ENCODE results near the gene EIF3B.
"Not testable (repeated sequence)": the region's sequence is repeated elsewhere in the genome, so short reads cannot be mapped to it uniquely, and the experiment has no call there.

DNA sequence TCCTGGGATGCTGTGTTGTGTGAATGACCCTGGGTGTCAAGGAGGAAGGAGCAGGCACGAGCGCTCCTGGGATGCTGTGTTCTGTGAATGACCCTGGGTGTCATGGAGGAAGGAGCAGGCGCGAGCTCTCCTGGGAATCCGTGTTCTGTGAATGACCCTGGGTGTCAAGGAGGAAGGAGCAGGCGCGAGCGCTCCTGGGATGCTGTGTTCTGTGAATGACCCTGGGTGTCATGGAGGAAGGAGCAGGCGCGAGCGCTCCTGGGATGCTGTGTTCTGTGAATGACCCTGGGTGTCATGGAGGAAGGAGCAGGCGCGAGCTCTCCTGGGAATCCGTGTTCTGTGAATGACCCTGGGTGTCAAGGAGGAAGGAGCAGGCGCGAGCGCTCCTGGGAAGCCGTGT, 22.9 kb downstream of the EIF3B start:
- TF ChIP-seq, protein P1, sequence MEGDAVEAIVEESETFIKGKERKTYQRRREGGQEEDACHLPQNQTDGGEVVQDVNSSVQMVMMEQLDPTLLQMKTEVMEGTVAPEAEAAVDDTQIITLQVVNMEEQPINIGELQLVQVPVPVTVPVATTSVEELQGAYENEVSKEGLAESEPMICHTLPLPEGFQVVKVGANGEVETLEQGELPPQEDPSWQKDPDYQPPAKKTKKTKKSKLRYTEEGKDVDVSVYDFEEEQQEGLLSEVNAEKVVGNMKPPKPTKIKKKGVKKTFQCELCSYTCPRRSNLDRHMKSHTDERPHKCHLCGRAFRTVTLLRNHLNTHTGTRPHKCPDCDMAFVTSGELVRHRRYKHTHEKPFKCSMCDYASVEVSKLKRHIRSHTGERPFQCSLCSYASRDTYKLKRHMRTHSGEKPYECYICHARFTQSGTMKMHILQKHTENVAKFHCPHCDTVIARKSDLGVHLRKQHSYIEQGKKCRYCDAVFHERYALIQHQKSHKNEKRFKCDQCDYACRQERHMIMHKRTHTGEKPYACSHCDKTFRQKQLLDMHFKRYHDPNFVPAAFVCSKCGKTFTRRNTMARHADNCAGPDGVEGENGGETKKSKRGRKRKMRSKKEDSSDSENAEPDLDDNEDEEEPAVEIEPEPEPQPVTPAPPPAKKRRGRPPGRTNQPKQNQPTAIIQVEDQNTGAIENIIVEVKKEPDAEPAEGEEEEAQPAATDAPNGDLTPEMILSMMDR (IDR thresholded peaks at IDR 0.05) = not testable (repeated sequence)
- TF ChIP-seq ZFX (IDR thresholded peaks at IDR 0.05; ENCODE audit: borderline replicate concordance) = not testable (repeated sequence)

Measured in 22Rv1 (cell line).